PC-3 (cell line): ENCODE measurements around the gene STPG3. TPM values are rescaled to one million over a fixed set of nuclear protein-coding genes. Genes with fewer than 3 reads are reported as not detected.

ENCODE experiments used
- ATAC-seq: fragments of 200-7000 bp; cut with Tn5 transposase; 2 replicates; pipeline ENCODE4 v1.9.1; 2020; ENCODE audit warnings: mild to moderate bottlenecking, moderate library complexity
- BruUV-seq: library from RNA; stranded (reverse); fragments of 400-500 nt; replicated peaks from 2 replicates; lab custom pipeline; 2021; lab: Mats Ljungman, UMichigan
- CTCF ChIA-PET: fragments of 300-600 bp; sonication (Branson Sonifier 250); formaldehyde crosslinking; loops from one replicate; lab custom pipeline; 2022; ENCODE audit warnings: antibody characterized with exemption; lab: Charles Lee
- POLR2A ChIA-PET: fragments of 300-600 bp; sonication (Branson Sonifier 250); formaldehyde crosslinking; loops from one replicate; lab custom pipeline; 2022; ENCODE audit warnings: antibody characterized with exemption; ENCODE audit not compliant: unreplicated experiment; lab: Charles Lee
- DNase-seq: peaks from one replicate; pipeline ENCODE4 v3.0.0-alpha.2; 2015
- H2AFZ ChIP-seq: fragments of 300-600 bp; sonication (generic); 2 replicates; pipeline ENCODE4 v1.6.0; 2016; ENCODE audit warnings: antibody characterized with exemption, low read length
- H3F3A ChIP-seq: fragments of 300-600 bp; sonication (generic); one replicate; pipeline ENCODE4 v1.6.0; 2017; ENCODE audit warnings: antibody characterized with exemption, low read length, control low read depth, mild to moderate bottlenecking; ENCODE audit not compliant: unreplicated experiment
- H3K27ac ChIP-seq: fragments of 300-600 bp; sonication (generic); 2 replicates; pipeline ENCODE4 v1.5.1; 2016; ENCODE audit warnings: mild to moderate bottlenecking, low read length
- H3K27me3 ChIP-seq: fragments of 300-600 bp; sonication (generic); 2 replicates; pipeline ENCODE4 v1.6.1; 2016; ENCODE audit warnings: low read length, mixed read lengths
- H3K36me3 ChIP-seq: fragments of 300-600 bp; sonication (generic); 2 replicates; pipeline ENCODE4 v1.6.1; 2016; ENCODE audit warnings: low read depth, mixed run types, low read length, mixed read lengths
- H3K4me1 ChIP-seq: fragments of 300-600 bp; sonication (generic); 2 replicates; pipeline ENCODE4 v1.5.1; 2016; ENCODE audit warnings: low read length; ENCODE audit not compliant: insufficient read depth
- H3K4me2 ChIP-seq: fragments of 300-600 bp; sonication (generic); 2 replicates; pipeline ENCODE4 v1.6.0; 2016; ENCODE audit warnings: low read length
- H3K4me3 ChIP-seq: fragments of 300-600 bp; sonication (generic); 2 replicates; pipeline ENCODE4 v1.5.1; 2016; ENCODE audit warnings: mild to moderate bottlenecking, low read length, mixed read lengths
- H3K79me2 ChIP-seq: fragments of 300-600 bp; sonication (generic); 2 replicates; pipeline ENCODE4 v1.6.1; 2017; ENCODE audit warnings: low read length, mixed read lengths
- H3K9ac ChIP-seq: fragments of 300-600 bp; sonication (generic); 2 replicates; pipeline ENCODE4 v1.6.0; 2016; ENCODE audit warnings: mild to moderate bottlenecking, low read length
- H3K9me2 ChIP-seq: fragments of 300-600 bp; sonication (generic); replicated peaks from 2 replicates; pipeline ENCODE4 v1.6.1; 2016; ENCODE audit warnings: mixed run types, low read length, mixed read lengths
- H3K9me3 ChIP-seq: fragments of 300-600 bp; sonication (generic); 2 replicates; pipeline ENCODE4 v1.6.1; 2016; ENCODE audit warnings: low read length, mixed read lengths
- H4K20me1 ChIP-seq: fragments of 300-600 bp; sonication (generic); 2 replicates; pipeline ENCODE4 v1.6.1; 2016; ENCODE audit warnings: low read length, mixed read lengths
- EZH2 ChIP-seq: fragments of 300-600 bp; sonication (generic); IDR thresholded peaks from one replicate; pipeline ENCODE4 v1.6.1; 2017; ENCODE audit warnings: antibody characterized with exemption, mild to moderate bottlenecking, low read length; ENCODE audit not compliant: unreplicated experiment
- EZH2phosphoT487 ChIP-seq: fragments of 300-600 bp; sonication (generic); IDR thresholded peaks from 2 replicates; pipeline ENCODE4 v1.6.1; 2018; ENCODE audit warnings: mild to moderate bottlenecking, antibody characterized with exemption, low read length, borderline replicate concordance
- intact Hi-C: fragments of 100-400 bp; cut with micrococcal nuclease; formaldehyde crosslinking; loops from 2 replicates; pipeline ENCODE4 v1.9.0; 2023
- total RNA-seq: library from RNA; depleted of rRNA; stranded (reverse); fragments of >200 nt; gene quantifications from 2 replicates; pipeline ENCODE4 v1.2.3, GENCODE V29; 2014
- TF ChIP-seq, protein P1 (sequence below): fragments of 300-600 bp; sonication (generic); conservative IDR thresholded peaks from 2 replicates; pipeline ENCODE4 v1.5.1; 2017; ENCODE audit warnings: antibody characterized with exemption, low read depth, mild to moderate bottlenecking, low read length

The STPG3 gene
- total RNA-seq, 1 experiment from 2014 or later: not detected

DNA sequence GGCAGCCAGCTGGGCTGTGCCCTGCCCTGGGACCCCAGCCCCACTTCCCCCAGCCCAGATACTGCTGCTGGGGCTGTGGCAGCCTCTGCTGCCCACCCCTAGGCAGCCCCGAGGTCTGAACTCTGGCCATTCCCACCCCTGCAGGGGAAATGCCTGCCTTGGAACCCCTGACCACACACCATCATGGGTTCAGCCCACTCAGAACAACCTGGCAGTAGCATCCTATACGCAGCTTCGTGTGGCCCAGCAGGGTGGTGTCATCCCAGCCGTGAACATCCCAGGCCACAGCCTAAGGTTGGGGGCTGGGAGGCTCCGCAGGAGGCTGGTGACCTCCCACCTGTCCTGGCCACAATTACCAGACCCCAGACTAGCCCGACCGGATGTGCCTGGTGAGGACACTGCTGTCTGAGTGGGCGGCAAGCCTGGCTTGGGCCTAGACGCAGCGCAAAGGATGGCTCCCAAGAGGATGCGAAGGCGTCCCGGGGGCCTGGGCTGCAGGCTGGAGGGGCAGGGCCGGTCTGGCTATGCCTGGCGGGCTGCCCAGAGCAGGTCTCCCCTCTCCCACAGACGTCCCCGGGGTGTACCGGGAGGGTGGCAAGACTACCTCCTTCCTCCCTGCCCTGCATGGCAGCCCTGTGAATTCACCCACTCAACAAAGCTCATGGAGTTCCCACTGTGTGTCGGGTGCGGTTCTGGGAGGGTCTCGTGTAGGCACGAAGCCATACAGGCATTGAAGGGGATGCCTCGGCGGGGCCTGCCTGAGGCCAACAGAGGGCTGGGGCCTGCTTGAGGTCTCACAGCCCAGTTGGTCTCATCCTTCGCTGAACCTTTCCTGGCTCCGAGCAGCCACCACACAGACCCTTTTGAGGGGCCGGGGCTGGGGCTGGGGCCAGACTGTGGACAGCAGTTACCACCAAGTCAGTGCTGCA is 21.9 kb upstream of the STPG3 start:
- Histone ChIP-seq H3K27me3 (no peaks in the 10 kb centered on the region), H4K20me1 (no peaks in the 10 kb centered on the region), H2AFZ (no peak overlapping the region), H3K4me2 (0 out of 2 replicates have a peak overlapping the region, but pooled peaks have one; percentile 57), H3K4me3 (no peak overlapping the region), H3K36me3 (no peaks in the 10 kb centered on the region), H3K4me1 (peaks cover 35% of the 10 kb centered on the region), H3K9me3 (no peaks in the 10 kb centered on the region), H3K79me2 (peaks cover 14% of the 10 kb centered on the region), H3K27ac (no peak overlapping the region), H3K9me2 (no peaks in the 10 kb centered on the region), H3F3A (no peaks in the 10 kb centered on the region), H3K9ac (no peak overlapping the region)
- ChIA-PET CTCF (interaction anchor here (0.5 kb wide), 1 partner anchor 28 kb away, joined by 4 read pairs; no protein-coding TSS in a partner anchor), POLR2A (no interaction called here)
- TF ChIP-seq, protein P1, sequence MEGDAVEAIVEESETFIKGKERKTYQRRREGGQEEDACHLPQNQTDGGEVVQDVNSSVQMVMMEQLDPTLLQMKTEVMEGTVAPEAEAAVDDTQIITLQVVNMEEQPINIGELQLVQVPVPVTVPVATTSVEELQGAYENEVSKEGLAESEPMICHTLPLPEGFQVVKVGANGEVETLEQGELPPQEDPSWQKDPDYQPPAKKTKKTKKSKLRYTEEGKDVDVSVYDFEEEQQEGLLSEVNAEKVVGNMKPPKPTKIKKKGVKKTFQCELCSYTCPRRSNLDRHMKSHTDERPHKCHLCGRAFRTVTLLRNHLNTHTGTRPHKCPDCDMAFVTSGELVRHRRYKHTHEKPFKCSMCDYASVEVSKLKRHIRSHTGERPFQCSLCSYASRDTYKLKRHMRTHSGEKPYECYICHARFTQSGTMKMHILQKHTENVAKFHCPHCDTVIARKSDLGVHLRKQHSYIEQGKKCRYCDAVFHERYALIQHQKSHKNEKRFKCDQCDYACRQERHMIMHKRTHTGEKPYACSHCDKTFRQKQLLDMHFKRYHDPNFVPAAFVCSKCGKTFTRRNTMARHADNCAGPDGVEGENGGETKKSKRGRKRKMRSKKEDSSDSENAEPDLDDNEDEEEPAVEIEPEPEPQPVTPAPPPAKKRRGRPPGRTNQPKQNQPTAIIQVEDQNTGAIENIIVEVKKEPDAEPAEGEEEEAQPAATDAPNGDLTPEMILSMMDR: no peak
- TF ChIP-seq EZH2 (no peak), EZH2phosphoT487 (no peak)
- intact Hi-C loops: loop anchor here (5.0 kb wide), 2 partner anchors 42 to 112 kb away; partner anchors contain the start of genes ANAPC2 and SSNA1
- no peak for ATAC-seq
- no peak for DNase-seq
- no TSS peak for BruUV-seq

DNA sequence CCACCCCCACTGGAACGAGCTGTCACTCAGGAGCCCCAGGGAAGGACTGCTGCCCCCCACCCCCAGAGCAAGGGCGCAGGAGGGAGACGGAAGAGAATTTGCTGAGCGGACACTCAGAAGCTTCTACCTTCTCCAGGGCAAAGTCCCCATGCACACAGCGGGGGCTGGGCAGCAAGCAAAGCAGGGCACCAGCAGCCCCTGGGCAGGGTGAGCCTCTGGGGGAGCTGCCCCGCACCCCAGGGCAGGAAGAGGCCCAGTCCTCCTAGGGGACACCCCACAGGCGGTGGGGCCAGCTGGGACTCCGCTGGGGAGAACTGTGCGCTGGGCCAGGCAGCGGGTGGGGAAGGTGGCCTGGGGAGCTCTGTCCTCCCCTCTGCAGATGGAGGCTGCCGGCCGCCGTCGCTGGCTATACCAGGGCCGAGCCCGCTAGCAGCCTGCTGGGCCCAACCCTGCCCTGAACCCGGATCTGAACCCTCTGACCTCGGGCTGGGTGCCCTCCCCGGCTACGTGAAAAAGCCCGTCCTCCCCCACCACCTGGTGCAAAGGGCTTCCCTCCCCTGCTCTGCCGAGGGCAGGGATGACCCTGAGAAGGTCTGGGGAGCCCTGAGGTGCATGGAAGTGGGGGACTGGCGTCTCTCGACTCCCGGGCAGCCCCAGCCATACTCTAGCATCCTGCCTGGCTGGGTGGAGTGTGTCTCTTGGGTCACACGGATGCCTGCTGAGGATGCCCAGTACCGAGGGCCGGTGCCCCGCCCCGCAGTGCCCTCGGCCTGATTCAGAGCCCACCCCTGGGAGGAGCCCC is 21.0 kb upstream of the STPG3 start:
- no peak overlapping the region for H3K9ac ChIP-seq
- BruUV-seq: no TSS peak
- no peaks in the 10 kb centered on the region for H3K9me3 ChIP-seq
- H3K4me1 ChIP-seq: peaks cover 29% of the 10 kb centered on the region
- H3K9me2 ChIP-seq: no peaks in the 10 kb centered on the region
- POLR2A ChIA-PET: interaction anchor here (0.6 kb wide), 1 partner anchor 166 kb away, joined by 3 read pairs; no protein-coding TSS in a partner anchor
- peaks cover 9% of the 10 kb centered on the region for H3K79me2 ChIP-seq
- ATAC-seq (no peak), DNase-seq (no peak)
- no peak overlapping the region for H3K27ac ChIP-seq
- H3K27me3 ChIP-seq: no peaks in the 10 kb centered on the region
- no peaks in the 10 kb centered on the region for H4K20me1 ChIP-seq
- H3K36me3 ChIP-seq: no peaks in the 10 kb centered on the region
- intact Hi-C loops: loop anchor here (5.0 kb wide), 2 partner anchors 43 to 113 kb away; partner anchors contain the start of genes ANAPC2 and SSNA1
- no peak for TF ChIP-seq EZH2
- no peak for TF ChIP-seq EZH2phosphoT487
- TF ChIP-seq, protein P1: no peak
- H2AFZ ChIP-seq: no peak overlapping the region
- no peaks in the 10 kb centered on the region for H3F3A ChIP-seq
- H3K4me2 ChIP-seq: no peak overlapping the region
- CTCF ChIA-PET: no interaction called here
- H3K4me3 ChIP-seq: no peak overlapping the region
